Astrocyte (in vitro differentiated cells and primary cell): ENCODE data around the gene MAP7D3.

Source experiments
- CTCF ChIP-seq: IDR thresholded peaks from 2 replicates; pipeline ENCODE4 v1.5.1; 2011; ENCODE audit warnings: low read depth, mild to moderate bottlenecking, inconsistent platforms, low read length, moderate library complexity; ENCODE audit not compliant: insufficient read depth
- EZH2 ChIP-seq: IDR thresholded peaks from 2 replicates; pipeline ENCODE4 v1.6.1; 2012; ENCODE audit warnings: mild to moderate bottlenecking, low read length, inconsistent platforms; ENCODE audit not compliant: insufficient read depth

- TF ChIP-seq CTCF (peak; percentile 61), EZH2 (no peak)
Measured at GRCh38 chrX:136268051-136269048, 17.1 kb upstream of the MAP7D3 start.
